GM10248 (cell line): ENCODE results near the gene CELF6.
"Not testable (repeated sequence)": the region's sequence is repeated elsewhere in the genome, so short reads cannot be mapped to it uniquely, and the experiment has no call there.

Source experiments
- CTCF ChIA-PET: fragments of 300-600 bp; sonication (Branson Sonifier 250); formaldehyde crosslinking; extraction: SDS; loops from one replicate; lab custom pipeline; 2021; ENCODE audit warnings: antibody characterized with exemption; lab: Yijun Ruan, JAX
- POLR2A ChIA-PET: fragments of 350-650 bp; sonication (Branson Sonifier 250); formaldehyde crosslinking; extraction: SDS; loops from one replicate; lab custom pipeline; 2020; ENCODE audit warnings: antibody characterized with exemption; lab: Yijun Ruan, JAX
- DNase-seq: peaks from one replicate; pipeline ENCODE4 v3.0.0; 2012; ENCODE audit errors: extremely low spot score
- TF ChIP-seq, protein P1 (sequence below): IDR thresholded peaks from 2 replicates; pipeline ENCODE4 v1.5.1; 2012; ENCODE audit warnings: mild to moderate bottlenecking, low read depth; ENCODE audit errors: extremely low read depth, missing control alignments, control extremely low read depth

Gene CELF6

DNA sequence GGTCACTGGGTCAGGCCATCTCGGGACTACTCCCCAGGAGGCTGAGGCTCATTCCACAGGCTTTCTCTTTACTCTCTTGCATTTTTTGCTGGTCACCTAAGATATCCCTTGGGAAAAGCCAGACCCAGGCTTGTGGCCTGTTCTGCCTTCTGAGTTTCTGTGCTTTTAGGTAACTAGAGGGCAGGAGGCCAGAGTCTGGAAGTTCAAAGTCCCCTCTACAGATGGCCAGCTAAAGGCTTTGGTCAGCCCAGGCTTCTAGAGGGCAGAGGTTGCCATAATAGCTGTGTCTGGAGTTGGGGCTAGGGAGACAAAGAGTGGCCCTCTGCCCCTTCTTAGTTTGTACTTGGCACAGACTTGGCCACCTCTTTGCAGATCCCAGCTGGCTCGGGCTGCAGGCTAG is 39.2 kb downstream of the CELF6 start:
- DNase-seq: no peak
- POLR2A ChIA-PET: no interaction called here
- CTCF ChIA-PET: interaction anchor here (0.9 to 1.4 kb wide), 3 partner anchors 12 to 68 kb away, joined by 3 to 4 read pairs (median 3); no protein-coding TSS in a partner anchor
- TF ChIP-seq, protein P1, sequence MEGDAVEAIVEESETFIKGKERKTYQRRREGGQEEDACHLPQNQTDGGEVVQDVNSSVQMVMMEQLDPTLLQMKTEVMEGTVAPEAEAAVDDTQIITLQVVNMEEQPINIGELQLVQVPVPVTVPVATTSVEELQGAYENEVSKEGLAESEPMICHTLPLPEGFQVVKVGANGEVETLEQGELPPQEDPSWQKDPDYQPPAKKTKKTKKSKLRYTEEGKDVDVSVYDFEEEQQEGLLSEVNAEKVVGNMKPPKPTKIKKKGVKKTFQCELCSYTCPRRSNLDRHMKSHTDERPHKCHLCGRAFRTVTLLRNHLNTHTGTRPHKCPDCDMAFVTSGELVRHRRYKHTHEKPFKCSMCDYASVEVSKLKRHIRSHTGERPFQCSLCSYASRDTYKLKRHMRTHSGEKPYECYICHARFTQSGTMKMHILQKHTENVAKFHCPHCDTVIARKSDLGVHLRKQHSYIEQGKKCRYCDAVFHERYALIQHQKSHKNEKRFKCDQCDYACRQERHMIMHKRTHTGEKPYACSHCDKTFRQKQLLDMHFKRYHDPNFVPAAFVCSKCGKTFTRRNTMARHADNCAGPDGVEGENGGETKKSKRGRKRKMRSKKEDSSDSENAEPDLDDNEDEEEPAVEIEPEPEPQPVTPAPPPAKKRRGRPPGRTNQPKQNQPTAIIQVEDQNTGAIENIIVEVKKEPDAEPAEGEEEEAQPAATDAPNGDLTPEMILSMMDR: no peak

DNA sequence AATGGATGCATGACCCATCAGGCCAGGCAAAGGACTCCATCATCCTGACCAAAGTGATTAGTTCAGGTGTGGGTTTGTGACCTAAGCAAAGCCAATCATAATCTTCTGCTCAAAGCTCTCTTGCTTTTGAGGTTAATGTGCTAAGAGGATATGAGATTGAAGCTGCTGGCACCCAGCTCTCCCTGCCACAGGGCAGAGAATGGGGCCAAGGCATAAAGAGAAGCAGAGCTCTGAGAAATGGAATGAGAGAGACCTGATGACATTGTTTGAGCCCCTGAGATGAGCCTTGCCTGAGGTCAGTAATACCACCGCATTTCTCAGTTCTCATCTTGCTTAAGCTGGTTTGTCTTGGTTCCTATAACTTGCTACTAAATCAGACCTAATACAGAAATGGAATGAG is 41.2 kb downstream of the CELF6 start:
- TF ChIP-seq, protein P1: no peak
- DNase-seq: no peak
- CTCF ChIA-PET: interaction anchor here (1.3 to 1.8 kb wide), 3 partner anchors 35 to 79 kb away, joined by 3 to 7 read pairs (median 5); no protein-coding TSS in a partner anchor
- POLR2A ChIA-PET: no interaction called here

DNA sequence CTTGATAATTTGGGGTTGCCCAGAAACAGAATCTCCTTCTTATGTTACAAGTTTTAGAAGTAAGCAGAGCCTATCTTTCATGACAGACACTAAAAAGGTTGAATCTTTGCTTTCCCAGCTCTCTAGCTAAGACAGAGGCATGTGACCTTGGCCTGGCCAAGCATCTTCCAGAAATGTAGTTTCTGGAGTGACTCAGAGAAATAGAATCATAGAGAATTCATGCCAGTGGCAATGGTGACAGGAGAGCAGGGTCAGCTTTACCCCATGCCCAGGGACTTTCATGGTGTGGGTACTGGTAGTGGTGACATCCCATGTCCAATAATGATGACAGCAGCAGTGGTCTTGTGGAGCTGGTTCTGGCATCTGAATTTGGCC is 43.6 kb downstream of the CELF6 start:
- ChIA-PET CTCF (no interaction called here), POLR2A (no interaction called here)
- TF ChIP-seq, protein P1: no peak
- DNase-seq: no peak

DNA sequence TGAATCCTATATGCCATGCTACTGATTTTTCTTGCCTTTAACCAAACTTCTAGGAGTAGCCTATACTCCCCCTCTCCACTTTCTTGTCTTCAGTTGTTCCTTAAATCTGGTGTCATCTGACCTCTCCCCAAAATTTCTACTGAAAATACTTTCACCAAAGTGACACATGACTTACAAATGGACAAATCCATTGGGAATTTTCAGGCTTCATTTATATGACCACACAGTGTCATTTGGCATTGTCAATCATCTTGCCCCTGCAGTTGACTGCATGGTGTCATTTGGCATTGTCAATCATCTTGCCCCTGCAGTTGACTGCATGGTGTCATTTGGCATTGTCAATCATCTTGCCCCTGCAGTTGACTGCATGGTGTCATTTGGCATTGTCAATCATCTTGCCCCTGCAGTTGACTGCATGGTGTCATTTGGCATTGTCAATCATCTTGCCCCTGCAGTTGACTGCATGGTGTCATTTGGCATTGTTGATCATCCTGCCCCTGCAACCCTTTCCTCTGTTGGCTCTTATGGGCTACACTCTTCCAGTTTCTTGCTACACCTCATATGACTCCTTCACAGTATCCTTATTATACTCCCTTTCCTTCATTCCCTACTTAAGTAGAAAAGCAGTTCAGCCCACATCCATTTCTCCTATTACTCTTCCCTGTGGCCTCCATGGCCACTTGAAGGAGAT is 44.2 kb downstream of the CELF6 start:
- DNase-seq, POLR2A ChIA-PET: not testable (repeated sequence)
- CTCF ChIA-PET: interaction anchor here (3.4 kb wide), 2 partner anchors 9 to 49 kb away, joined by 12 to 32 read pairs; no protein-coding TSS in a partner anchor

DNA sequence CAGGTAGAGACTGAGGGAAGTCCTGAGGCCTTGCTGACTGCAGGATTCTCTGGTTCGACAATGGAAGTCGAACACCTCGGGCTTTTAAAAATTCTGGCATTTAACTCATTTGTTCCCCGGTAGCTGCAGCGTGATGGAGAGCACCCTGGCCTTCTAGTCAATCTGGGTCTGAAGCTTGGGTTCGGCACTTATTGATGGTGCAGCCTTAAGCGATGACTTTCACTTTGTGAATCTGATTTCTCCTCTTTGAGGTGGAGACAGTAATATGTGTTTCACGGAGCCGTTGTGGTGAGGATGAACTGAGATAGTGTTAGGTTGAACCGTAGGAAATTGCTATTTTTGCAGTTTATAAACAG is 47.0 kb downstream of the CELF6 start:
- POLR2A ChIA-PET: no interaction called here
- DNase-seq: no peak
- CTCF ChIA-PET: interaction anchor here (0.6 to 3.4 kb wide), 5 partner anchors 9 to 73 kb away, joined by 3 to 32 read pairs (median 5); no protein-coding TSS in a partner anchor
- TF ChIP-seq, protein P1: no peak

DNA sequence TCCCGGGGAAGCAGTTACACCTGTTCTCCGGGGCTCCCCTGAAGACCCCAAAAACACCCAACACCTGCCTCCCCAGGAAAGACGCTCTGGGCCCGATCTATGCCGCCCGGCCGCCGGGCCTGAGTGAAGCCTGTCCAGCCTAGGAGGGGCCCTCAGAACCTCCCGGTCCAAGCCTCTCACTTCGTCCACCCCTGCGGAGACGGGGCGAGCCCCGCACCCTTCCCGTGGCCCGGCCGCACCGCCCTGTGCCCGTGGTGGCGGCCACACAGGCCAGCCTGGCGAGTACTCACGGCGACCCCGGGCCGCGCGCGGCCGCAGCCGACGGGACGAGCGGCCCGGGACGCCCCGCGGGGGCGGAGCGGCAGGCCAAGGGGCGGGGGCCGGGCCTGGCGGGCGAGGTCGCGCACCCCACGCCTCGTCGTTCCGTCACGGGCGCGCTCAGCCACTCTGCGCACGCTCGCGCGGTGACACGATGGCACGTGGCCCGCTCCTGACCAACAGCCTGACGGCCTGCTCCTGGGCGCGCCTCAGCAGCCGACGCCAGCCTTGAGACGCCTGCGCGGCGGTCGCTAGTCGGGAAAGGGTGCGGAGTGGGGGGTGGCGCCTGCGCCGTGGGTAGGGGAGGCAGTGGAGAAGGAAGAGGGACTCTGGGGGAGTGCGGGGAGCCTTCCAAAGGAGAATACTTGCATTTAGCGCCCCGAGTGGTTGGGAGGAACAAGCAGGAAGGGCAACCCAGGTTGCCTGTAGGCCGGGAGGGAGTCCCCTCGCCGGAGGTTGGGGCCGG is 47.6 kb downstream of the CELF6 start, which contains the start of gene PARP6:
PARP6 (minus strand) TSS at position 342 of the 784 bp plus-strand sequence. CDS start 5,077 bp downstream, outside the sequence.
- DNase-seq: peak; percentile 98
- CTCF ChIA-PET: interaction anchor here (1.4 to 3.4 kb wide), 4 partner anchors 8 to 72 kb away, joined by 5 to 32 read pairs (median 8); no protein-coding TSS in a partner anchor
- TF ChIP-seq, protein P1: peak; percentile 74
- POLR2A ChIA-PET: no interaction called here
